ENCODE data around the gene VPS52.

Gene VPS52

DNA sequence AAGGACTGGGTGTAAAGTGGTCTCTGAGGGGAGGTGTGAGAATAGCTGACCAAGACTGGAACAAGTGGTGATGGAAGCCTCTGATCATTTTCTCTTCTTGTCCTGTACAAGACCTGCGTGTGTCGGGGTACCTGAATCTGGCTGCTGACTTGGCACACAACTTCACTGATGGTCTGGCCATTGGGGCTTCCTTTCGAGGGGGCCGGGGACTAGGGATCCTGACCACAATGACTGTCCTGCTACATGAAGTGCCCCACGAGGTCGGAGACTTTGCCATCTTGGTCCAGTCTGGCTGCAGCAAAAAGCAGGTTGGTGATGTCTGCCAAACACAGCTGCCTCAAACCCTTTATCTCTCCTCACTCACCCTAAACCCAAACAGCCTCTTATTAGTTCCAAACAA lies 68.9 kb downstream of the VPS52 start:
- no peak overlapping the region for H3K9ac ChIP-seq (ENCODE audit: low read length)
- H3K4me2 ChIP-seq (ENCODE audit: low read length), result no peak overlapping the region
- TF ChIP-seq, protein P1, sequence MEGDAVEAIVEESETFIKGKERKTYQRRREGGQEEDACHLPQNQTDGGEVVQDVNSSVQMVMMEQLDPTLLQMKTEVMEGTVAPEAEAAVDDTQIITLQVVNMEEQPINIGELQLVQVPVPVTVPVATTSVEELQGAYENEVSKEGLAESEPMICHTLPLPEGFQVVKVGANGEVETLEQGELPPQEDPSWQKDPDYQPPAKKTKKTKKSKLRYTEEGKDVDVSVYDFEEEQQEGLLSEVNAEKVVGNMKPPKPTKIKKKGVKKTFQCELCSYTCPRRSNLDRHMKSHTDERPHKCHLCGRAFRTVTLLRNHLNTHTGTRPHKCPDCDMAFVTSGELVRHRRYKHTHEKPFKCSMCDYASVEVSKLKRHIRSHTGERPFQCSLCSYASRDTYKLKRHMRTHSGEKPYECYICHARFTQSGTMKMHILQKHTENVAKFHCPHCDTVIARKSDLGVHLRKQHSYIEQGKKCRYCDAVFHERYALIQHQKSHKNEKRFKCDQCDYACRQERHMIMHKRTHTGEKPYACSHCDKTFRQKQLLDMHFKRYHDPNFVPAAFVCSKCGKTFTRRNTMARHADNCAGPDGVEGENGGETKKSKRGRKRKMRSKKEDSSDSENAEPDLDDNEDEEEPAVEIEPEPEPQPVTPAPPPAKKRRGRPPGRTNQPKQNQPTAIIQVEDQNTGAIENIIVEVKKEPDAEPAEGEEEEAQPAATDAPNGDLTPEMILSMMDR (IDR thresholded peaks at IDR 0.05; ENCODE audit: low read depth, low read length), result no peak
- TF ChIP-seq EZH2phosphoT487 (IDR thresholded peaks at IDR 0.05; ENCODE audit: low read depth), result no peak
- no peaks in the 10 kb centered on the region for H3K9me3 ChIP-seq (ENCODE audit: insufficient read depth, low read length)
- no peaks in the 10 kb centered on the region for H3K27me3 ChIP-seq (ENCODE audit: low read depth, low read length)
- peaks cover 22% of the 10 kb centered on the region for H3K4me1 ChIP-seq (ENCODE audit: low read length)
- no peak overlapping the region for H3K4me3 ChIP-seq (ENCODE audit: low read length)
- no peak overlapping the region for H3K27ac ChIP-seq (ENCODE audit: low read length)
- no peak overlapping the region for H2AFZ ChIP-seq (ENCODE audit: low read depth, low read length)
- H3K79me2 ChIP-seq (ENCODE audit: low read length), result peaks cover 36% of the 10 kb centered on the region
- peaks cover 19% of the 10 kb centered on the region for H3K36me3 ChIP-seq (replicated peaks; ENCODE audit: low read depth, low read length)
- H4K20me1 ChIP-seq (ENCODE audit: insufficient read depth, low read length), result no peaks in the 10 kb centered on the region; the same call in 1 of the 2 replicates

DNA sequence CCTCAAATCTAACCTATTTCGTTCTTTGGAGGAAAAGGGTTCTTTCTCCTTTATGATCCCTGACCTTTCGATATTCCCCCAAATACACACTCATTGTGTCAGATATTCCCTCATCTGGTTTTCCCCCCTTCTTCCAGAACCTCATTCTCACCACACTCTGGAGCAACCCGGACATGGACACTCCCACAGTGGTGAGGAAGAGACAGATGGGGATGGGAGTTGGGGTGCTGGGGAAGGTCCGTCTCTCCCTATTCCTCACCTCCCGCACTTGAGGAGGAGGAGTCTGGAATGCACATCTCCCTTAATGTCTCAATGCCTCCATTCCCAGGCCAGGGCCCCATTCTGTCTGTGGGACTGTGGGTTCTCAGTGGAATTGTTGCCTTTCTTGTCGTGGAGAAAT lies 69.7 kb downstream of the VPS52 start:
- Histone ChIP-seq H3K4me2 (ENCODE audit: low read length) (peak overlapping the region; percentile 100), H3K79me2 (ENCODE audit: low read length) (peaks cover 36% of the 10 kb centered on the region), H3K4me1 (ENCODE audit: low read length) (peaks cover 22% of the 10 kb centered on the region), H3K36me3 (replicated peaks; ENCODE audit: low read depth, low read length) (peaks cover 23% of the 10 kb centered on the region), H2AFZ (ENCODE audit: low read depth, low read length) (no peak overlapping the region), H3K9me3 (ENCODE audit: insufficient read depth, low read length) (no peaks in the 10 kb centered on the region), H3K27ac (ENCODE audit: low read length) (no peak overlapping the region), H4K20me1 (ENCODE audit: insufficient read depth, low read length) (no peaks in the 10 kb centered on the region; the same call in 1 of the 2 replicates), H3K9ac (ENCODE audit: low read length) (peak overlapping the region; percentile 98; the same call in 1 of the 2 replicates), H3K27me3 (ENCODE audit: low read depth, low read length) (no peaks in the 10 kb centered on the region), H3K4me3 (ENCODE audit: low read length) (peak overlapping the region; percentile 97)
- TF ChIP-seq, protein P1 (IDR thresholded peaks at IDR 0.05; ENCODE audit: low read depth, low read length), result no peak
- TF ChIP-seq EZH2phosphoT487 (IDR thresholded peaks at IDR 0.05; ENCODE audit: low read depth), result no peak

DNA sequence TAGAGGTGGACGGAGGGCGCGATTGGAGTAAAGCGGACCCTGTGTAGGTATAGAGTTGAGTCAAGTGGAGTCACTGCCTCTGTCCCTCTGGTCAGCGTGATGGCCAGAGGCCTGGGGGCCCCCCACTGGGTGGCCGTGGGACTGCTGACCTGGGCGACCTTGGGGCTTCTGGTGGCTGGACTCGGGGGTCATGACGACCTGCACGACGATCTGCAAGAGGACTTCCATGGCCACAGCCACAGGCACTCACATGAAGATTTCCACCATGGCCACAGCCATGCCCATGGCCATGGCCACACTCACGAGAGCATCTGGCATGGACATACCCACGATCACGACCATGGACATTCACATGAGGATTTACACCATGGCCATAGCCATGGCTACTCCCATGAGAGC lies 70.5 kb downstream of the VPS52 start:
- peaks cover 22% of the 10 kb centered on the region for H3K4me1 ChIP-seq (ENCODE audit: low read length)
- H3K36me3 ChIP-seq (replicated peaks; ENCODE audit: low read depth, low read length), result peaks cover 24% of the 10 kb centered on the region
- no peak overlapping the region for H2AFZ ChIP-seq (ENCODE audit: low read depth, low read length)
- H3K27ac ChIP-seq (ENCODE audit: low read length), result peak overlapping the region; percentile 84
- peak overlapping the region; percentile 98 for H3K9ac ChIP-seq (ENCODE audit: low read length)
- H3K9me3 ChIP-seq (ENCODE audit: insufficient read depth, low read length), result no peaks in the 10 kb centered on the region
- H4K20me1 ChIP-seq (ENCODE audit: insufficient read depth, low read length), result no peaks in the 10 kb centered on the region; the same call in 1 of the 2 replicates
- peak overlapping the region; percentile 97 for H3K4me3 ChIP-seq (ENCODE audit: low read length)
- H3K79me2 ChIP-seq (ENCODE audit: low read length), result peaks cover 36% of the 10 kb centered on the region
- peak overlapping the region; percentile 100 for H3K4me2 ChIP-seq (ENCODE audit: low read length)
- H3K27me3 ChIP-seq (ENCODE audit: low read depth, low read length), result no peaks in the 10 kb centered on the region
- TF ChIP-seq, protein P1 (IDR thresholded peaks at IDR 0.05; ENCODE audit: low read depth, low read length), result no peak
- no peak for TF ChIP-seq EZH2phosphoT487 (IDR thresholded peaks at IDR 0.05; ENCODE audit: low read depth)

All from OCI-LY3 (cell line).